Measurements from ENCODE around the gene IKZF3.
"Not testable (repeated sequence)": the region's sequence is repeated elsewhere in the genome, so short reads cannot be mapped to it uniquely, and the experiment has no call there.

The IKZF3 gene

DNA sequence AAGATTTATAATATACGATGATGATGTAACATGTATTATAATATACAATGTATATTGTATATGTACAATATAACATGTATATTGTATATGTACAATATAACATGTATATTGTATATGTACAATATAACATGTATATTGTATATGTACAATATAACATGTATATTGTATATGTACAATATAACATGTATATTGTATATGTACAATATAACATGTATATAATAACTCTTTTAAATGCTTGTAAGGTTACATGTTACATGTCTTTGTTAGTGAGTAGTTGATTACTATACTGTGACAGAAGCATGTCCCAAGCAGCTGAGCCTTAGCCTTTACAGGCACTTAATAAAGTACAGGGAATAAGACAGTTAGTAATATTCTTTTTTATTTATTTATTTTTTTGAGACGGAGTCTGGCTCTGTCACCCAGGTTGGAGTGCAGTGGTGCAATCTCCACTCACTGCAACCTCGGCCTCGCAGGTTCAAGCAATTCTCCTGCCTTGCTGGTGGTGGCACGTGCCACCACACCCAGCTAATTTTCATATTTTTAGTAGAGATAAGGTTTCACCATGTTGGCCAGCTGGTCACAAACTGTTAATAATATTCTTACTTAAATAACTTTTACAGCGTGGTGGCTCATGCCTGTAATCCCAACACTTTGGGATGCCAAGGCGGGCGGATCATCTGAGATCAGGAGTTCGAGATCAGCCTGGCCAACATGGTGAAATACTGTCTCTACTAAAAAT lies 8.0 kb downstream of the IKZF3 start:
- DNase-seq (ENCODE audit: low spot score) = not testable (repeated sequence)

- DNase-seq (ENCODE audit: low spot score) = no peak
Measured at GRCh38 chr17:39854909-39855308, 9.2 kb downstream of the IKZF3 start.

DNA sequence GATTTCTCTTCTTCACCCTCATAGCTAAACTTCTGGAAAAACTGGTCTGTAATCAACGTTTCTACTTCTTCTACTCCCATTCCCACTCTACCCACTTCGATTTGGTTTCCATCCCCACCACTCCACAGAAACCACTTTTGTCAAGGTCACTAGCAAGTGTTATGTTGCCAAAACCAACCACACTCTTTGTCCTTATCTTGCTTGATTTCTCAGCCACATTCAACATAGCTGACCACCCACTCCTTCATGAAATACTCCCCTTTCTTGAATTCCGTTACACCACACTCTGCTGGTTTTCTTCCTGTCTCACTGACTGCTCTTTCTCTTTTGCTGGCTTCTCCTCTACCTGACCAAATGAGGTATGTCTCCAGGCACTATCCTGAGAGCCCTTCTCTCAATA lies 11.9 kb downstream of the IKZF3 start:
- DNase-seq (ENCODE audit: low spot score) = no peak

- DNase-seq (ENCODE audit: low spot score) = not testable (repeated sequence)
Measured at GRCh38 chr17:39850186-39850585, 13.9 kb downstream of the IKZF3 start.

GRCh38 chr17:39848600-39848999 lies 15.5 kb downstream of the IKZF3 start:
- DNase-seq (ENCODE audit: low spot score) = no peak

DNA sequence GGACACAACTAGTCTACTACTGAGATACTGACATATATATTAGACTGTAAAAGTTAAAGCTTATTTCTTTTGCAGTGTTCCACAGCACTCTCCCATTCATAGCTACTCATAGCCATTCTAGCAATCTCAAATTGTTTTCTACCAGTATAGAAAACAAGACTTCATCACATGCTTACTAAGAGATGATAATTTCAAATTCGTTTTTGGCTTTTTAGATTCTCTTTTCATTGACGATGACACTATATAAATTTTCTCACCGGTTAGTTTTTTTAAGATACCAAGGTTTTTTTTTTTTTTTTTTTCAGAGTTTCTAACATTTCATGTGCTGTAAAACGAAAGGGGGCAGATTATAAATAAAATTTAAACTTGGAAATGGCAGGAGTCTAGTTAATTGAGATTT lies 17.9 kb downstream of the IKZF3 start:
- DNase-seq (ENCODE audit: low spot score) = no peak

GRCh38 chr17:39845052-39845846 lies 18.9 kb downstream of the IKZF3 start:
- no peak for DNase-seq (ENCODE audit: low spot score)

DNA sequence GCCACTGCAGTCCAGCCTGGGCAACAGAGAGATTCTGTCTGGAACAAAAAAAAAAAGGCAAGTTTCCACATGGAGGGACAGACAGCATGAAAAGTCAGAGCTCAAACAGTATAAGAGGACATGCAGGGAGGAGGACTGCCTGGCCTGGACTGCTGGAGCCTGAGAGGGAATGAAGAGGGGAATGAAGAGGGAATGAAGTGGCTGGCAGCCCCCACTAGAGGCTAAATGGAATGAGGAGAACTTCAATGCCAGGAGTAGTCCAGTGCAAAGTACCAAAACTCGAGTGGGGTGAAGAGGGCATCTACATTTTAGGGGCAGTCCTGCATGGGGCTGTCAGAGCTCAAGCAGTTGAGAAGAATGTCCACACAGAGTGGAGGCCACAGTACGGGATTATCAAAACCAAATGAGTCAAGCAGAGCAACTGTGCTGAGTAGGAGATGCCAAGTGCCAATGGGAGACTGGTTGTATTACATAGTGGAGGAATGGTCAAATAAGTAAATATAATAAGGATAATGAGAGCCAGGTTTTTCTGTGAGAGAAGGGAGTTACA lies 22.9 kb downstream of the IKZF3 start:
- DNase-seq (ENCODE audit: low spot score) = no peak

GRCh38 chr17:39838784-39839183 lies 25.3 kb downstream of the IKZF3 start:
- DNase-seq (ENCODE audit: low spot score) = no peak

- no peak for DNase-seq (ENCODE audit: low spot score)
Measured at GRCh38 chr17:39838057-39838456, 26.1 kb downstream of the IKZF3 start.

GRCh38 chr17:39836117-39836516 lies 28.0 kb downstream of the IKZF3 start:
- no peak for DNase-seq (ENCODE audit: low spot score)

DNA sequence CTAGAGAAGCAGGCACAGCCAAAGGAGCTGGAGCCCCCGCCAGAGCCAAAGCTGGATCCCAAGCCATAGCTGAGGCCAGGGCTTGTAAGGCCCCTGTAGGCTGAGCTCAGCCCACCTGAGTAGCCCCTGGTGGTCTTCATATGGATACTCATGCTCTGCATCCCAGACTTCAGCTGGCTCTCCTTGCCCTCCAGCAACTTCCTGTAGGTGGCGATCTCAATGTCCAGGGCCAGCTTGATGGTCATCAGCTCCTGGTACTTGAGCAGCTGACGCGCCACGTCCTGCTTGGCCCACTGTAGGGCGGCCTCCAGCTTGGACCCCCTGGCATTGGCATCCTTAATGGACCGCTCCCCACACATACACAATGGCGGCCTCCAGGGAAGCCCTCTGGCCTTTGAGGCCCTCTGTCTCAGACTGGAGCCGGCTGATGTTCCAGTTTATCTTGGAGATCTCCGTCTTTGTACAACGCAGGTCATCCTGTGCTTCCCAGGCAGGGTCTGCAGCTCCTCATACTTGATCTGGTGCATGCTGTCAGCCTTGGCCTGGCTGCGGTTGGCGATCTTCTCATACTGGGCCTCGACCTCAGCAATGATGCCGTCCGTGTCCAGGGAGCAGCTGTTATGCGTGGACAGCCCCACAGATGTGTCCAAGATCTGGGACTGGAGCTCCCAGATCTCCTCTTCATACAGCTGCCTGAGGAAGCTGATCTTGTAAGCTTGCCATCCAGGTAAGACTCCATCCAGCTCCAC lies 28.9 kb downstream of the IKZF3 start:
- DNase-seq (ENCODE audit: low spot score) = no peak

- no peak for DNase-seq (ENCODE audit: low spot score)
Measured at GRCh38 chr17:39834017-39834416, 30.1 kb downstream of the IKZF3 start.

DNA sequence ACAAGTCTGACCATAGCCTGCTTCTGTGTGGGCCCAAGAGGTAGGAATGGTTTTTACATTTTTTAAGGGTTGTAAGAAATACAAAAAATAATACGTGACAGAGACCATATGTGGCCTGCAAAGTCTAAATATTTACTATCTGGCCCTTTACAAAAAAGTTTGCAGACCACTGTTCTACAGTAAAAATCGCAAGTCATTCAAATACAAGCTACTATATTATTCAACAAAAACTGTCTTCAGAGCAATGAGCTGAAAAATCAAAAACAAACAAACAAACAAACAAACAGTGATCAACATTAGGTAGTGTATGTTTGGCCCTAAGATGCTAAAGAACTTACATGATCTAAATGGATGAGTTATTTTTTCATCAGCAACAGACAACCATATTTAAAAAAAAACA lies 32.5 kb downstream of the IKZF3 start:
- DNase-seq (ENCODE audit: low spot score) = no peak

- DNase-seq (ENCODE audit: low spot score) = no peak
Measured at GRCh38 chr17:39828443-39828842, 35.7 kb downstream of the IKZF3 start.

DNA sequence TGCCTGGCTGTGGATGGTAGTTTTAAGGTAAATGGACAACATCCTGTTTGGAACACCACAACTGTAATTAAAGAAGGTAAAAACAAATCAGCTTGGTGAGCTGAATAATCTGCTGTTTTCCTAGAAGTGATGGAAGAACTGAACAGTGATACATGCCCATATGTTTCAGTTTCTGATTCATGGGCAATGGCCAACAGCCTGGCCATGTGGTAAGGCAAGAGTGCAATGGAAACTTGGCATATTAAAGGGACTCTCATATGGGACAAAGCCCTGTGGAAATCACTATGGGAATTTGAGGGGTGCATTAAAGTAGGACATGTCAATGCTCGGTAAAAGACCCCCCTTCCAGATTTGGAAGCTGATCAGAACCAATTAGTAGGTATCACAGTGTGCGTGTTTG lies 37.8 kb downstream of the IKZF3 start:
- DNase-seq (ENCODE audit: low spot score) = no peak

DNA sequence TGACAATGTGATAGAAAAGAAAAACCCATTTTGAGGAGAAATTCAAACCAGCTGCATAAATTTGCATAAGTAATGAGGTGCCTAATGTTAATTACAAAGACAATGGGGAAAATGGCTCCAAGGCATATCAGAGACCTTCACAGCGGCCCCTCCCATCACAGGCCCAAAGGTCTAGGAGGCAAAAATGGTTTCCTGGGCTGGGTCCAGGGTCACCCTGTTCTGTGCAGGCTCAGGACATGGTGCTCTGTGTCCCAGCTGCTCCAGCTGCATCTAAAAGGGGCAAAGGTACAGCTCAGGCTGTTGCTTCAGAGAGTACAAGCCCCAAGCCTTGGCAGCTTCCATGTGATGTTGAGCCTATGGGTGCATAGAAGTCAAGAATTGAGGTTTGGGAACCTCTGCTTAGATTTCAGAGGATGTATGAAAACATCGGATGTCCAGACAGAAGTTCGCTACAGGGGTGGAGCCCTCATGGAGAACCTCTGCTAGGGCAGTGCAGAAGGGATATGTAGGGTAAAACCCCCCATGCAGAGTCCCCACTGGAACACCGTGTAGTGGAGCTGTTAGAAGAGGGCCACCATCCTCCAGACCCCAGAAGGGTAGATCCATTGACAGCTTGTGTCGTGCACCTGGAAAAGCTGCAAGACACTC lies 40.6 kb downstream of the IKZF3 start:
- no peak for DNase-seq (ENCODE audit: low spot score)

DNA sequence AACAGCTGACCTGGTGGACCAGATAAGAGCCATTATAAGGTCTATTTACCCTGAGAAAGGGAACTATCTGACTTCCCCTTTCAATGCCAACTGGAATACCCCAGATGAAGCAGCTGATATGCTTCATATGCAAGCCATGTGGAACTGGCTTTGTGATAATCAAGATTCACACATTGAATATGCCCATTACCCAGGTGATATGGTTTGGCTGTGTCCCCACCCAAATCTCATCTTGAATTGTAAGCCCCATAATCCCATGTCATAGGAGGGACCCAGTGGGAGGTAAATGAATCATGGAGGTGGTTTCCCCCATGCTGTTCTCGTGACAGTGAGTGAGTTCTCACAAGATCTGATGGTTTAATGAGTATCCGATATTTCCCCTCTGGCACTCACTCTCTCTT lies 42.1 kb downstream of the IKZF3 start:
- DNase-seq (ENCODE audit: low spot score) = no peak

DNA sequence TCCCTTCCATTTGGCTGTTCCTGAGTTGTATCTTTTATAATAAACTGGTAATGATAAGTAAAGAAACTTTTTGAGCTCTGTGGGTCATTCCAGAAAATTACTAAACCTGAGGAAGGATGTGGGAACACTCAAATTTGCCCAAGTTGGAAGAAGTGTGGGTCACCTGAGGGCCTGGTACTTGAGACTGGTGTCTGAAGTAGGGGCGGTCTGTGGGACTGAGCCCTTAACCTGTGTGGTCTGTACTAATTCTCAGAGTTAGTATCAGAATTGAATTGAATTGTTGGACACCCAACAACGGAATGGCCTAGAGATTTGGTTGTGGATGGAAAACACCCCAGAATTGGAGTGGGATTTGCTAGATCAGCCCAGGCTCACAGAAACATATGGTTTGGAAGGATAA lies 43.1 kb downstream of the IKZF3 start:
- no peak for DNase-seq (ENCODE audit: low spot score)

- DNase-seq (ENCODE audit: low spot score) = no peak
Measured at GRCh38 chr17:39820541-39820940, 43.6 kb downstream of the IKZF3 start.

- DNase-seq (ENCODE audit: low spot score) = no peak
Measured at GRCh38 chr17:39818358-39819000, 45.6 kb downstream of the IKZF3 start.

GRCh38 chr17:39816272-39816671 lies 47.8 kb downstream of the IKZF3 start:
- no peak for DNase-seq (ENCODE audit: low spot score)
